Effector memory CD8-positive, alpha-beta T cell (primary cell): ENCODE measurements around the gene MFSD8.
"Not testable (repeated sequence)": the region's sequence is repeated elsewhere in the genome, so short reads cannot be mapped to it uniquely, and the experiment has no call there.

Source experiments
- ATAC-seq: fragments of 150-1000 bp; cut with Tn5 transposase; replicated peaks from 2 replicates; pipeline ENCODE4 v1.10.0; 2021; ENCODE audit warnings: mild to moderate bottlenecking, moderate library complexity
- DNase-seq, 3 experiments: peaks; one replicate each; pipeline ENCODE4 v3.0.0; 2021
- H3K27ac Mint-ChIP-seq, 2 donors: one replicate each; pipeline ENCODE4 v1.8.0; 2022; ENCODE audit warnings: mild to moderate bottlenecking in 2 of 2, mixed read lengths in 2 of 2, moderate library complexity in 2 of 2
- H3K27me3 Mint-ChIP-seq, 2 donors: one replicate each; pipeline ENCODE4 v1.8.0; 2022; ENCODE audit warnings: mixed read lengths in 2 of 2
- H3K36me3 Mint-ChIP-seq: one replicate; pipeline ENCODE4 v1.8.0; 2022; ENCODE audit warnings: mild to moderate bottlenecking, moderate library complexity, mixed read lengths; ENCODE audit not compliant: insufficient read depth
- H3K4me1 Mint-ChIP-seq, 2 donors: one replicate each; pipeline ENCODE4 v1.8.0; 2022; ENCODE audit warnings: low read depth in 2 of 2, mixed read lengths in 2 of 2
- H3K4me3 Mint-ChIP-seq, 2 donors: one replicate each; pipeline ENCODE4 v1.8.0; 2022; ENCODE audit warnings: mild to moderate bottlenecking in 2 of 2, mixed read lengths in 2 of 2, moderate library complexity in 2 of 2
- H3K9me3 Mint-ChIP-seq, 2 donors: one replicate each; pipeline ENCODE4 v1.8.0; 2022; ENCODE audit warnings: mixed read lengths in 2 of 2
- total RNA-seq, 9 experiments: gene quantifications; one replicate each; lab custom pipeline; 2026; lab: John Stamatoyannopoulos, UW

The MFSD8 gene
- 22.9 to 72.8 (median 27.9) reads per million in 9 experiments for total RNA-seq

GRCh38 chr4:127965062-127965802, at the start of gene MFSD8, which contains the start of gene ABHD18:
TSS of gene MFSD8 (minus strand) at chr4:127965173. CDS start at chr4:127965133, 40 bp downstream.
TSS of gene ABHD18 (plus strand) at chr4:127965406. CDS start at chr4:127982956, 17,550 bp downstream.
- peak within 1 kb of the TSS; percentile 92 to 98 for H3K27ac Mint-ChIP-seq
- peak; percentile 98 to 99 (median 99) for DNase-seq

GRCh38 chr4:128009428-128009827, 44.5 kb upstream of the MFSD8 start:
- peaks cover 21% of the 10 kb centered on the region for H3K36me3 Mint-ChIP-seq
- H3K4me1 Mint-ChIP-seq = no peaks in the 10 kb centered on the region

More at GRCh38 chr4:127965062-127965802, at the start of gene MFSD8, which contains the start of gene ABHD18:
- peak within 1 kb of the TSS; percentile 85 to 89 for H3K4me3 Mint-ChIP-seq
- no peaks in the 10 kb centered on the region for H3K27me3 Mint-ChIP-seq
- peaks cover 27% of the 10 kb centered on the region for H3K36me3 Mint-ChIP-seq
- ATAC-seq = peak; percentile 91
- H3K9me3 Mint-ChIP-seq = no peaks in the 10 kb centered on the region
- peaks cover 31 to 36% of the 10 kb centered on the region in 2 donors for H3K4me1 Mint-ChIP-seq

GRCh38 chr4:128006592-128006991, 41.6 kb upstream of the MFSD8 start:
- Mint-ChIP-seq H3K36me3 (peaks cover 14% of the 10 kb centered on the region), H3K27ac (peak overlapping the region in 1 of 2 donors; percentile 73), H3K27me3 (no peaks in the 10 kb centered on the region), H3K4me3 (no peak overlapping the region), H3K9me3 (no peaks in the 10 kb centered on the region), H3K4me1 (peaks cover 0 to 4% of the 10 kb centered on the region in 2 donors)
- no peak for DNase-seq
- no peak for ATAC-seq

More at GRCh38 chr4:128009428-128009827, 44.5 kb upstream of the MFSD8 start:
- Mint-ChIP-seq H3K4me3 (no peak overlapping the region), H3K27ac (no peak overlapping the region), H3K27me3 (no peaks in the 10 kb centered on the region), H3K9me3 (no peaks in the 10 kb centered on the region)
- DNase-seq (no peak), ATAC-seq (no peak)

- H3K4me1 Mint-ChIP-seq = peaks cover 7 to 30% of the 10 kb centered on the region in 2 donors
- no peaks in the 10 kb centered on the region for H3K9me3 Mint-ChIP-seq
- DNase-seq = no peak
- no peaks in the 10 kb centered on the region for H3K27me3 Mint-ChIP-seq
- no peak overlapping the region for H3K4me3 Mint-ChIP-seq
- ATAC-seq = peak; percentile 52
- peaks cover 21% of the 10 kb centered on the region for H3K36me3 Mint-ChIP-seq
- peak overlapping the region; percentile 19 to 87 for H3K27ac Mint-ChIP-seq
These were observed 32.8 kb upstream of the MFSD8 start for GRCh38 chr4:127997534-127998388.

GRCh38 chr4:127996521-127996920, 31.5 kb upstream of the MFSD8 start:
- not testable (repeated sequence) for H3K4me3 Mint-ChIP-seq, ATAC-seq, H3K9me3 Mint-ChIP-seq, H3K27me3 Mint-ChIP-seq, DNase-seq, H3K27ac Mint-ChIP-seq
- Mint-ChIP-seq H3K36me3 (peaks cover 19% of the 10 kb centered on the region), H3K4me1 (peaks cover 7 to 27% of the 10 kb centered on the region in 2 donors)

GRCh38 chr4:127995776-127996175, 30.8 kb upstream of the MFSD8 start:
- peaks cover 2 to 20% of the 10 kb centered on the region in 2 donors for H3K4me1 Mint-ChIP-seq
- DNase-seq (no peak), ATAC-seq (no peak)
- H3K4me3 Mint-ChIP-seq = no peak overlapping the region
- H3K9me3 Mint-ChIP-seq = no peaks in the 10 kb centered on the region
- H3K36me3 Mint-ChIP-seq = peaks cover 19% of the 10 kb centered on the region
- H3K27me3 Mint-ChIP-seq = no peaks in the 10 kb centered on the region
- H3K27ac Mint-ChIP-seq = no peak overlapping the region

- H3K27ac Mint-ChIP-seq = peak overlapping the region in 1 of 2 donors; percentile 88
- DNase-seq (no peak), ATAC-seq (no peak)
- H3K36me3 Mint-ChIP-seq = peaks cover 26% of the 10 kb centered on the region
- no peaks in the 10 kb centered on the region for H3K27me3 Mint-ChIP-seq
- no peak overlapping the region for H3K4me3 Mint-ChIP-seq
- H3K4me1 Mint-ChIP-seq = peaks cover 0 to 8% of the 10 kb centered on the region in 2 donors
- no peaks in the 10 kb centered on the region for H3K9me3 Mint-ChIP-seq
These were observed 28.2 kb upstream of the MFSD8 start for GRCh38 chr4:127993151-127993550.

GRCh38 chr4:127988638-127989037, 23.7 kb upstream of the MFSD8 start:
- peaks cover 0 to 4% of the 10 kb centered on the region in 2 donors for H3K4me1 Mint-ChIP-seq
- no peak for DNase-seq
- H3K27ac Mint-ChIP-seq = no peak overlapping the region
- H3K27me3 Mint-ChIP-seq = no peaks in the 10 kb centered on the region
- no peaks in the 10 kb centered on the region for H3K9me3 Mint-ChIP-seq
- ATAC-seq = no peak
- no peak overlapping the region for H3K4me3 Mint-ChIP-seq
- peaks cover 40% of the 10 kb centered on the region for H3K36me3 Mint-ChIP-seq

GRCh38 chr4:127985989-127986388, 21.0 kb upstream of the MFSD8 start:
- Mint-ChIP-seq H3K36me3 (peaks cover 37% of the 10 kb centered on the region), H3K27me3 (no peaks in the 10 kb centered on the region), H3K4me3 (no peak overlapping the region), H3K27ac (peak overlapping the region in 1 of 2 donors; percentile 62), H3K4me1 (no peaks in the 10 kb centered on the region), H3K9me3 (no peaks in the 10 kb centered on the region)
- ATAC-seq (no peak), DNase-seq (no peak)

GRCh38 chr4:127982445-127982844, 17.5 kb upstream of the MFSD8 start:
- DNase-seq (no peak), ATAC-seq (no peak)
- no peaks in the 10 kb centered on the region for H3K9me3 Mint-ChIP-seq
- H3K4me1 Mint-ChIP-seq = peaks cover 0 to 5% of the 10 kb centered on the region in 2 donors
- no peak overlapping the region for H3K4me3 Mint-ChIP-seq
- peak overlapping the region in 1 of 2 donors; percentile 26 for H3K27ac Mint-ChIP-seq
- H3K36me3 Mint-ChIP-seq = peaks cover 22% of the 10 kb centered on the region
- no peaks in the 10 kb centered on the region for H3K27me3 Mint-ChIP-seq

GRCh38 chr4:127978930-127979329, 14.0 kb upstream of the MFSD8 start:
- Mint-ChIP-seq H3K27me3 (no peaks in the 10 kb centered on the region), H3K27ac (no peak overlapping the region), H3K4me3 (no peak overlapping the region), H3K36me3 (peaks cover 20% of the 10 kb centered on the region), H3K9me3 (no peaks in the 10 kb centered on the region), H3K4me1 (peaks cover 5 to 6% of the 10 kb centered on the region in 2 donors)
- DNase-seq (no peak), ATAC-seq (no peak)

GRCh38 chr4:127975121-127975770, 10.3 kb upstream of the MFSD8 start:
- Mint-ChIP-seq H3K27me3 (no peaks in the 10 kb centered on the region), H3K4me3 (no peak overlapping the region), H3K9me3 (no peaks in the 10 kb centered on the region), H3K36me3 (peaks cover 28% of the 10 kb centered on the region), H3K4me1 (peaks cover 2 to 6% of the 10 kb centered on the region in 2 donors), H3K27ac (no peak overlapping the region)
- ATAC-seq (no peak), DNase-seq (no peak)

GRCh38 chr4:127970925-127971324, 6.0 kb upstream of the MFSD8 start:
- ATAC-seq, H3K9me3 Mint-ChIP-seq, DNase-seq, H3K27ac Mint-ChIP-seq, H3K4me3 Mint-ChIP-seq, H3K27me3 Mint-ChIP-seq: not testable (repeated sequence)
- H3K36me3 Mint-ChIP-seq = peaks cover 30% of the 10 kb centered on the region
- H3K4me1 Mint-ChIP-seq = peaks cover 11 to 12% of the 10 kb centered on the region in 2 donors
